HEK293 (cell line): ENCODE measurements around the gene ZNF792.

ENCODE experiments used
- MYNN ChIP-seq: fragments of 450-650 bp; formaldehyde crosslinking; IDR thresholded peaks from 2 replicates; pipeline ENCODE4 v1.5.1; 2016; ENCODE audit warnings: missing biosample characterization, missing genetic modification characterization, borderline replicate concordance
- OVOL3 ChIP-seq: fragments of 450-650 bp; formaldehyde crosslinking; IDR thresholded peaks from 2 replicates; pipeline ENCODE4 v1.5.1; 2016; ENCODE audit warnings: missing biosample characterization, missing genetic modification characterization
- SETDB1 ChIP-seq: IDR thresholded peaks from one replicate; pipeline ENCODE4 v1.6.1; 2017; ENCODE audit warnings: mild to moderate bottlenecking, low read length, moderate library complexity, mixed read lengths; ENCODE audit not compliant: insufficient read length
- SP3 ChIP-seq: fragments of 450-650 bp; formaldehyde crosslinking; IDR thresholded peaks from 2 replicates; pipeline ENCODE4 v1.5.1; 2016; ENCODE audit warnings: missing biosample characterization, missing genetic modification characterization
- ZBTB20 ChIP-seq: fragments of 450-650 bp; formaldehyde crosslinking; IDR thresholded peaks from 2 replicates; pipeline ENCODE4 v1.5.1; 2016; ENCODE audit warnings: missing biosample characterization, missing genetic modification characterization
- ZBTB48 ChIP-seq: fragments of 450-650 bp; formaldehyde crosslinking; IDR thresholded peaks from 2 replicates; pipeline ENCODE4 v1.5.1; 2016; ENCODE audit warnings: missing biosample characterization, missing genetic modification characterization
- ZFP69B ChIP-seq: fragments of 450-650 bp; formaldehyde crosslinking; IDR thresholded peaks from 2 replicates; pipeline ENCODE4 v1.5.1; 2016; ENCODE audit warnings: missing biosample characterization, missing genetic modification characterization
- ZIC2 ChIP-seq: fragments of 450-650 bp; formaldehyde crosslinking; IDR thresholded peaks from 2 replicates; pipeline ENCODE4 v1.5.1; 2016; ENCODE audit warnings: missing biosample characterization, missing genetic modification characterization
- ZNF16 ChIP-seq: fragments of 450-650 bp; formaldehyde crosslinking; IDR thresholded peaks from 2 replicates; pipeline ENCODE4 v1.5.1; 2016; ENCODE audit warnings: low read depth, missing biosample characterization, missing genetic modification characterization
- ZNF510 ChIP-seq: fragments of 450-650 bp; formaldehyde crosslinking; IDR thresholded peaks from 2 replicates; pipeline ENCODE4 v1.5.1; 2018; ENCODE audit warnings: mild to moderate bottlenecking, missing genetic modification characterization, missing biosample characterization; ENCODE audit not compliant: insufficient replicate concordance
- ZNF664 ChIP-seq: fragments of 450-650 bp; formaldehyde crosslinking; IDR thresholded peaks from 2 replicates; pipeline ENCODE4 v1.5.1; 2016; ENCODE audit warnings: missing biosample characterization, missing genetic modification characterization
- ZNF670 ChIP-seq: fragments of 450-650 bp; formaldehyde crosslinking; IDR thresholded peaks from 2 replicates; pipeline ENCODE4 v1.5.1; 2016; ENCODE audit warnings: missing biosample characterization, missing genetic modification characterization, low read depth
- TF ChIP-seq, protein P1 (sequence below): fragments of 450-650 bp; formaldehyde crosslinking; IDR thresholded peaks from 2 replicates; pipeline ENCODE4 v1.5.1; 2016; ENCODE audit warnings: missing biosample characterization, missing genetic modification characterization, borderline replicate concordance
- TF ChIP-seq, protein P2 (sequence below): fragments of 450-650 bp; IDR thresholded peaks from 2 replicates; pipeline ENCODE4 v1.5.1; 2018; ENCODE audit warnings: missing biosample characterization, missing genetic modification characterization
- TF ChIP-seq, protein P3 (sequence below): fragments of 450-650 bp; formaldehyde crosslinking; conservative IDR thresholded peaks from 2 replicates; pipeline ENCODE4 v1.5.1; 2016; ENCODE audit warnings: low read depth, missing biosample characterization, missing genetic modification characterization
- TF ChIP-seq, protein P4 (sequence below): fragments of 450-650 bp; formaldehyde crosslinking; IDR thresholded peaks from 2 replicates; pipeline ENCODE4 v1.5.1; 2016; ENCODE audit warnings: missing biosample characterization, missing genetic modification characterization
- TF ChIP-seq, protein P5 (sequence below): fragments of 450-650 bp; formaldehyde crosslinking; IDR thresholded peaks from 2 replicates; pipeline ENCODE4 v1.5.1; 2016; ENCODE audit warnings: missing biosample characterization, missing genetic modification characterization, low read depth
- TF ChIP-seq, protein P6 (sequence below): fragments of 450-650 bp; formaldehyde crosslinking; IDR thresholded peaks from 2 replicates; pipeline ENCODE4 v1.5.0; 2017; ENCODE audit warnings: missing biosample characterization, missing genetic modification characterization, borderline replicate concordance

Gene ZNF792

DNA sequence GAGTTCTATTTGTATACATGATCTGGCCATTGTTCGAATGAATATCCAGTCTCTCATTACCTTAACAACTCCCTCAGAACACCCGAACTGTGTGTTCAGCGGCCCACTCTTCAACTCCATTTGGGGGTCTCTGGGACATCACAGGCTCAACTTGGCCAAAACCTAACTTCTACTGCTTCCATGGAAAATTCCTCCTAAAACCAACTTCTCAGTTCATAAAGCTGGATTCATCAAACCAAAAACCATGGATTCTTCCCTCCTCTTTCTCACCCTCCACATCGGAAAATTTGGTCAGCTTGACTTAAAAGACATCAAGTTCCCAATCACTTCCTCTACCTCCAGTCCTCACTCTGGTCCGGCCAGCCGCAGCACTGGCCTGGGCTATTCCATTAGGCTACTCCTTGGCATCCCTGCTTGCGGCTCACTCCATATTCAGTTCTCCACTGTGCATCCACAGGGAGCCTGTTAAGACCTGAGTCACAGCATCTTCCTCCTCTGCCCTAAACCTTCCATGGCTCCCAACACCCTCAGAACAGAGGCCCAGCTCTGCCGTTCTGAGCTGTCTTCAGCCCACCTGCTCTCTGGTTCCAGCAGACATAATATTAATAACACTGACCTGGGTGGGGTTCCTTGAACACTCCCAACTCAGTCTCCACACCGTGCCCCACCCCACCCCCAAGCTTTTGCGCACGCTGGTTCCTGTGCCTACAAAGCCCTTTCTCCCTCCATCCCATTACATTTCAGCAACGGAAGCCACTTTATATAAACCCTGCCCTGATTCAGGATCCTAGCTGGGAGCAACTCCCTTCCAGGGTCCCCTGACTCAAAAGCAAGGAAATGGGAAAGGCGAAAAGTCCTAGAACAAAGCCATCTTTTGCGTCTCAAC lies 1.1 kb downstream of the ZNF792 start (continued):
- TF ChIP-seq ZNF16 (tag by site-specific recombination) (peak; percentile 97), ZBTB48 (tag by site-specific recombination) (peak; percentile 11; the same call in 1 of the 2 replicates), ZIC2 (tag by site-specific recombination) (no peak), ZNF664 (tag by site-specific recombination) (no peak), SP3 (no peak), ZFP69B (no peak), OVOL3 (tag by site-specific recombination) (no peak), ZNF510 (no peak), ZBTB20 (tag by site-specific recombination) (no peak; the same call in 1 of the 2 replicates), MYNN (tag by site-specific recombination) (no peak), SETDB1 (no peak), ZNF670 (tag by site-specific recombination) (no peak)
- TF ChIP-seq, protein P1, sequence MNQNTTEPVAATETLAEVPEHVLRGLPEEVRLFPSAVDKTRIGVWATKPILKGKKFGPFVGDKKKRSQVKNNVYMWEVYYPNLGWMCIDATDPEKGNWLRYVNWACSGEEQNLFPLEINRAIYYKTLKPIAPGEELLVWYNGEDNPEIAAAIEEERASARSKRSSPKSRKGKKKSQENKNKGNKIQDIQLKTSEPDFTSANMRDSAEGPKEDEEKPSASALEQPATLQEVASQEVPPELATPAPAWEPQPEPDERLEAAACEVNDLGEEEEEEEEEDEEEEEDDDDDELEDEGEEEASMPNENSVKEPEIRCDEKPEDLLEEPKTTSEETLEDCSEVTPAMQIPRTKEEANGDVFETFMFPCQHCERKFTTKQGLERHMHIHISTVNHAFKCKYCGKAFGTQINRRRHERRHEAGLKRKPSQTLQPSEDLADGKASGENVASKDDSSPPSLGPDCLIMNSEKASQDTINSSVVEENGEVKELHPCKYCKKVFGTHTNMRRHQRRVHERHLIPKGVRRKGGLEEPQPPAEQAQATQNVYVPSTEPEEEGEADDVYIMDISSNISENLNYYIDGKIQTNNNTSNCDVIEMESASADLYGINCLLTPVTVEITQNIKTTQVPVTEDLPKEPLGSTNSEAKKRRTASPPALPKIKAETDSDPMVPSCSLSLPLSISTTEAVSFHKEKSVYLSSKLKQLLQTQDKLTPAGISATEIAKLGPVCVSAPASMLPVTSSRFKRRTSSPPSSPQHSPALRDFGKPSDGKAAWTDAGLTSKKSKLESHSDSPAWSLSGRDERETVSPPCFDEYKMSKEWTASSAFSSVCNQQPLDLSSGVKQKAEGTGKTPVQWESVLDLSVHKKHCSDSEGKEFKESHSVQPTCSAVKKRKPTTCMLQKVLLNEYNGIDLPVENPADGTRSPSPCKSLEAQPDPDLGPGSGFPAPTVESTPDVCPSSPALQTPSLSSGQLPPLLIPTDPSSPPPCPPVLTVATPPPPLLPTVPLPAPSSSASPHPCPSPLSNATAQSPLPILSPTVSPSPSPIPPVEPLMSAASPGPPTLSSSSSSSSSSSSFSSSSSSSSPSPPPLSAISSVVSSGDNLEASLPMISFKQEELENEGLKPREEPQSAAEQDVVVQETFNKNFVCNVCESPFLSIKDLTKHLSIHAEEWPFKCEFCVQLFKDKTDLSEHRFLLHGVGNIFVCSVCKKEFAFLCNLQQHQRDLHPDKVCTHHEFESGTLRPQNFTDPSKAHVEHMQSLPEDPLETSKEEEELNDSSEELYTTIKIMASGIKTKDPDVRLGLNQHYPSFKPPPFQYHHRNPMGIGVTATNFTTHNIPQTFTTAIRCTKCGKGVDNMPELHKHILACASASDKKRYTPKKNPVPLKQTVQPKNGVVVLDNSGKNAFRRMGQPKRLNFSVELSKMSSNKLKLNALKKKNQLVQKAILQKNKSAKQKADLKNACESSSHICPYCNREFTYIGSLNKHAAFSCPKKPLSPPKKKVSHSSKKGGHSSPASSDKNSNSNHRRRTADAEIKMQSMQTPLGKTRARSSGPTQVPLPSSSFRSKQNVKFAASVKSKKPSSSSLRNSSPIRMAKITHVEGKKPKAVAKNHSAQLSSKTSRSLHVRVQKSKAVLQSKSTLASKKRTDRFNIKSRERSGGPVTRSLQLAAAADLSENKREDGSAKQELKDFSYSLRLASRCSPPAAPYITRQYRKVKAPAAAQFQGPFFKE (tag by site-specific recombination), result no peak
- TF ChIP-seq, protein P2, sequence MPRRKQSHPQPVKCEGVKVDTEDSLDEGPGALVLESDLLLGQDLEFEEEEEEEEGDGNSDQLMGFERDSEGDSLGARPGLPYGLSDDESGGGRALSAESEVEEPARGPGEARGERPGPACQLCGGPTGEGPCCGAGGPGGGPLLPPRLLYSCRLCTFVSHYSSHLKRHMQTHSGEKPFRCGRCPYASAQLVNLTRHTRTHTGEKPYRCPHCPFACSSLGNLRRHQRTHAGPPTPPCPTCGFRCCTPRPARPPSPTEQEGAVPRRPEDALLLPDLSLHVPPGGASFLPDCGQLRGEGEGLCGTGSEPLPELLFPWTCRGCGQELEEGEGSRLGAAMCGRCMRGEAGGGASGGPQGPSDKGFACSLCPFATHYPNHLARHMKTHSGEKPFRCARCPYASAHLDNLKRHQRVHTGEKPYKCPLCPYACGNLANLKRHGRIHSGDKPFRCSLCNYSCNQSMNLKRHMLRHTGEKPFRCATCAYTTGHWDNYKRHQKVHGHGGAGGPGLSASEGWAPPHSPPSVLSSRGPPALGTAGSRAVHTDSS (tag by site-specific recombination), result no peak
- TF ChIP-seq, protein P3, sequence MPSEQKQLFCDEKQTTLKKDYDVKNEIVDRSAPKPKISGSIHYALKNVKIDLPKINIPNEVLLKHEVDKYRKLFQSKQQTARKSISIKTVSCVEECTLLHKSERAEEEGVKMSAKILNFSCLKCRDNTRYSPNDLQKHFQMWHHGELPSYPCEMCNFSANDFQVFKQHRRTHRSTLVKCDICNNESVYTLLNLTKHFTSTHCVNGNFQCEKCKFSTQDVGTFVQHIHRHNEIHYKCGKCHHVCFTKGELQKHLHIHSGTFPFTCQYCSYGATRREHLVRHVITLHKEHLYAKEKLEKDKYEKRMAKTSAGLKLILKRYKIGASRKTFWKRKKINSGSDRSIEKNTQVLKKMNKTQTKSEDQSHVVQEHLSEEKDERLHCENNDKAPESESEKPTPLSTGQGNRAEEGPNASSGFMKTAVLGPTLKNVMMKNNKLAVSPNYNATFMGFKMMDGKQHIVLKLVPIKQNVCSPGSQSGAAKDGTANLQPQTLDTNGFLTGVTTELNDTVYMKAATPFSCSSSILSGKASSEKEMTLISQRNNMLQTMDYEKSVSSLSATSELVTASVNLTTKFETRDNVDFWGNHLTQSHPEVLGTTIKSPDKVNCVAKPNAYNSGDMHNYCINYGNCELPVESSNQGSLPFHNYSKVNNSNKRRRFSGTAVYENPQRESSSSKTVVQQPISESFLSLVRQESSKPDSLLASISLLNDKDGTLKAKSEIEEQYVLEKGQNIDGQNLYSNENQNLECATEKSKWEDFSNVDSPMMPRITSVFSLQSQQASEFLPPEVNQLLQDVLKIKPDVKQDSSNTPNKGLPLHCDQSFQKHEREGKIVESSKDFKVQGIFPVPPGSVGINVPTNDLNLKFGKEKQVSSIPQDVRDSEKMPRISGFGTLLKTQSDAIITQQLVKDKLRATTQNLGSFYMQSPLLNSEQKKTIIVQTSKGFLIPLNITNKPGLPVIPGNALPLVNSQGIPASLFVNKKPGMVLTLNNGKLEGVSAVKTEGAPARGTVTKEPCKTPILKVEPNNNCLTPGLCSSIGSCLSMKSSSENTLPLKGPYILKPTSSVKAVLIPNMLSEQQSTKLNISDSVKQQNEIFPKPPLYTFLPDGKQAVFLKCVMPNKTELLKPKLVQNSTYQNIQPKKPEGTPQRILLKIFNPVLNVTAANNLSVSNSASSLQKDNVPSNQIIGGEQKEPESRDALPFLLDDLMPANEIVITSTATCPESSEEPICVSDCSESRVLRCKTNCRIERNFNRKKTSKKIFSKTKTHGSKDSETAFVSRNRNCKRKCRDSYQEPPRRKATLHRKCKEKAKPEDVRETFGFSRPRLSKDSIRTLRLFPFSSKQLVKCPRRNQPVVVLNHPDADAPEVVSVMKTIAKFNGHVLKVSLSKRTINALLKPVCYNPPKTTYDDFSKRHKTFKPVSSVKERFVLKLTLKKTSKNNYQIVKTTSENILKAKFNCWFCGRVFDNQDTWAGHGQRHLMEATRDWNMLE (tag by site-specific recombination), result no peak
- TF ChIP-seq, protein P4, sequence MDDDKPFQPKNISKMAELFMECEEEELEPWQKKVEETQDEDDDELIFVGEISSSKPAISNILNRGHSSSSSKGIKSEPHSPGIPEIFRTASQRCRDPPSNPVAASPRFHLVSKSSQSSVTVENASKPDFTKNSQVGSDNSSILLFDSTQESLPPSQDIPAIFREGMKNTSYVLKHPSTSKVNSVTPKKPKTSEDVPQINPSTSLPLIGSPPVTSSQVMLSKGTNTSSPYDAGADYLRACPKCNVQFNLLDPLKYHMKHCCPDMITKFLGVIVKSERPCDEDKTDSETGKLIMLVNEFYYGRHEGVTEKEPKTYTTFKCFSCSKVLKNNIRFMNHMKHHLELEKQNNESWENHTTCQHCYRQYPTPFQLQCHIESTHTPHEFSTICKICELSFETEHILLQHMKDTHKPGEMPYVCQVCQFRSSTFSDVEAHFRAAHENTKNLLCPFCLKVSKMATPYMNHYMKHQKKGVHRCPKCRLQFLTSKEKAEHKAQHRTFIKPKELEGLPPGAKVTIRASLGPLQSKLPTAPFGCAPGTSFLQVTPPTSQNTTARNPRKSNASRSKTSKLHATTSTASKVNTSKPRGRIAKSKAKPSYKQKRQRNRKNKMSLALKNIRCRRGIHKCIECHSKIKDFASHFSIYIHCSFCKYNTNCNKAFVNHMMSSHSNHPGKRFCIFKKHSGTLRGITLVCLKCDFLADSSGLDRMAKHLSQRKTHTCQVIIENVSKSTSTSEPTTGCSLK (tag by site-specific recombination), result no peak
- TF ChIP-seq, protein P5, sequence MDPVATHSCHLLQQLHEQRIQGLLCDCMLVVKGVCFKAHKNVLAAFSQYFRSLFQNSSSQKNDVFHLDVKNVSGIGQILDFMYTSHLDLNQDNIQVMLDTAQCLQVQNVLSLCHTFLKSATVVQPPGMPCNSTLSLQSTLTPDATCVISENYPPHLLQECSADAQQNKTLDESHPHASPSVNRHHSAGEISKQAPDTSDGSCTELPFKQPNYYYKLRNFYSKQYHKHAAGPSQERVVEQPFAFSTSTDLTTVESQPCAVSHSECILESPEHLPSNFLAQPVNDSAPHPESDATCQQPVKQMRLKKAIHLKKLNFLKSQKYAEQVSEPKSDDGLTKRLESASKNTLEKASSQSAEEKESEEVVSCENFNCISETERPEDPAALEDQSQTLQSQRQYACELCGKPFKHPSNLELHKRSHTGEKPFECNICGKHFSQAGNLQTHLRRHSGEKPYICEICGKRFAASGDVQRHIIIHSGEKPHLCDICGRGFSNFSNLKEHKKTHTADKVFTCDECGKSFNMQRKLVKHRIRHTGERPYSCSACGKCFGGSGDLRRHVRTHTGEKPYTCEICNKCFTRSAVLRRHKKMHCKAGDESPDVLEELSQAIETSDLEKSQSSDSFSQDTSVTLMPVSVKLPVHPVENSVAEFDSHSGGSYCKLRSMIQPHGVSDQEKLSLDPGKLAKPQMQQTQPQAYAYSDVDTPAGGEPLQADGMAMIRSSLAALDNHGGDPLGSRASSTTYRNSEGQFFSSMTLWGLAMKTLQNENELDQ (tag by site-specific recombination), result no peak
- TF ChIP-seq, protein P6, sequence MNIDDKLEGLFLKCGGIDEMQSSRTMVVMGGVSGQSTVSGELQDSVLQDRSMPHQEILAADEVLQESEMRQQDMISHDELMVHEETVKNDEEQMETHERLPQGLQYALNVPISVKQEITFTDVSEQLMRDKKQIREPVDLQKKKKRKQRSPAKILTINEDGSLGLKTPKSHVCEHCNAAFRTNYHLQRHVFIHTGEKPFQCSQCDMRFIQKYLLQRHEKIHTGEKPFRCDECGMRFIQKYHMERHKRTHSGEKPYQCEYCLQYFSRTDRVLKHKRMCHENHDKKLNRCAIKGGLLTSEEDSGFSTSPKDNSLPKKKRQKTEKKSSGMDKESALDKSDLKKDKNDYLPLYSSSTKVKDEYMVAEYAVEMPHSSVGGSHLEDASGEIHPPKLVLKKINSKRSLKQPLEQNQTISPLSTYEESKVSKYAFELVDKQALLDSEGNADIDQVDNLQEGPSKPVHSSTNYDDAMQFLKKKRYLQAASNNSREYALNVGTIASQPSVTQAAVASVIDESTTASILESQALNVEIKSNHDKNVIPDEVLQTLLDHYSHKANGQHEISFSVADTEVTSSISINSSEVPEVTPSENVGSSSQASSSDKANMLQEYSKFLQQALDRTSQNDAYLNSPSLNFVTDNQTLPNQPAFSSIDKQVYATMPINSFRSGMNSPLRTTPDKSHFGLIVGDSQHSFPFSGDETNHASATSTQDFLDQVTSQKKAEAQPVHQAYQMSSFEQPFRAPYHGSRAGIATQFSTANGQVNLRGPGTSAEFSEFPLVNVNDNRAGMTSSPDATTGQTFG, result no peak
